ENCODE results near the gene ERI3.

The ERI3 gene

GRCh38 chr1:44218503-44219300, 136.4 kb downstream of the ERI3 start:
- in situ Hi-C loops (cut with MboI; ENCODE audit: low sequenced_read_pairs) = loop anchor here (25.0 kb wide), 1 partner anchor 369 kb away; no protein-coding TSS in a partner anchor

- in situ Hi-C loops (cut with MboI; ENCODE audit: low sequenced_read_pairs) = loop anchor here (25.0 kb wide), 1 partner anchor 369 kb away; no protein-coding TSS in a partner anchor
Observed at GRCh38 chr1:44217809-44218410, 137.1 kb downstream of the ERI3 start.

- in situ Hi-C loops (cut with MboI; ENCODE audit: low sequenced_read_pairs) = loop anchor here (25.0 kb wide), 1 partner anchor 374 kb away; no protein-coding TSS in a partner anchor
Observed at GRCh38 chr1:44213222-44214112, 141.6 kb downstream of the ERI3 start, which contains the start of gene DMAP1. Gene DMAP1, plus strand, starts transcription at chr1:44213471. Its CDS starts 283 bp downstream, at chr1:44213754.

- in situ Hi-C loops (cut with MboI; ENCODE audit: low sequenced_read_pairs) = loop anchor here (25.0 kb wide), 1 partner anchor 375 kb away; no protein-coding TSS in a partner anchor
Observed at GRCh38 chr1:44212355-44213221, 142.5 kb downstream of the ERI3 start.

- in situ Hi-C loops (cut with MboI; ENCODE audit: low sequenced_read_pairs) = loop anchor here (25.0 kb wide), 1 partner anchor 377 kb away; no protein-coding TSS in a partner anchor
Observed at GRCh38 chr1:44210595-44210994, 144.5 kb downstream of the ERI3 start.

- in situ Hi-C loops (cut with MboI; ENCODE audit: low sequenced_read_pairs) = loop anchor here (25.0 kb wide), 1 partner anchor 379 kb away; no protein-coding TSS in a partner anchor
Observed at GRCh38 chr1:44208226-44208625, 146.8 kb downstream of the ERI3 start.

- in situ Hi-C loops (cut with MboI; ENCODE audit: low sequenced_read_pairs) = loop anchor here (25.0 kb wide), 1 partner anchor 381 kb away; no protein-coding TSS in a partner anchor
Observed at GRCh38 chr1:44206545-44206944, 148.5 kb downstream of the ERI3 start.

GRCh38 chr1:44200336-44200735, 154.7 kb downstream of the ERI3 start:
- in situ Hi-C loops (cut with MboI; ENCODE audit: low sequenced_read_pairs) = loop anchor here (25.0 kb wide), 1 partner anchor 387 kb away; no protein-coding TSS in a partner anchor

GRCh38 chr1:44174630-44175029, 180.4 kb downstream of the ERI3 start:
- in situ Hi-C loops (cut with MboI; ENCODE audit: low sequenced_read_pairs) = no loop called here

All from HL-60/S4 treated with phorbol 12-myristate 13-acetate at 8.2 ng/mL for 4 days and 3 days (cell line).